Peyer's patch (tissue), 4 donors: ENCODE results near the gene ERC1.

Source experiments
- POLR2A ChIP-seq, 2 donors: fragments of 450-650 bp; IDR thresholded peaks; one replicate each; pipeline ENCODE4 v1.5.1; 2017; ENCODE audit warnings: antibody characterized with exemption in 2 of 2, mild to moderate bottlenecking in 2 of 2, moderate library complexity in 2 of 2
- TF ChIP-seq, protein P1 (sequence below), 6 experiments: fragments of 450-650 bp in 4 of 6; fragments of 200-600 bp in 2 of 6; sonication (generic) in 1 of 6; IDR thresholded peaks; one replicate each; pipeline ENCODE4 v1.5.1; 2017 to 2019; ENCODE audit warnings: antibody characterized with exemption in 6 of 6, mild to moderate bottlenecking in 3 of 6, moderate library complexity in 1 of 6

DNA sequence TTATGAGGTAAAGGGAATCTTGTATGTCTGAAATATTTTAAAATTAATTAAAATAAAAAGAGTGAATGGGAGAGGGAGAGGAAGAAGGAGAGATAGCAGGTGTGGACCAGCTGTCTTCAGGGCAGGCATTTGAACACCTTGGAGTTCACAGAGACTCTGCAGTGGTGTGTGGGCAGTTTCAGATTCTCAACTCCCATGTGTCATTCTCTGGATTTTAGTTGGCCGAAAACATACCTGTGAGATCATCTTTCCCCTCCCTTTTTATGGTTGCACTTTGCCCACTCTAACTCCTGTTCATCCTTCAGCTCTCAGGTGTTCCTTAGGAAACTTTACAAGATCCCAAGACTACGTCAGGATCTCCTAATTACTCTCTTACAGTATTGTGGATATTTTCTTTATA lies 108.1 kb downstream of the ERC1 start:
- TF ChIP-seq, protein P1, sequence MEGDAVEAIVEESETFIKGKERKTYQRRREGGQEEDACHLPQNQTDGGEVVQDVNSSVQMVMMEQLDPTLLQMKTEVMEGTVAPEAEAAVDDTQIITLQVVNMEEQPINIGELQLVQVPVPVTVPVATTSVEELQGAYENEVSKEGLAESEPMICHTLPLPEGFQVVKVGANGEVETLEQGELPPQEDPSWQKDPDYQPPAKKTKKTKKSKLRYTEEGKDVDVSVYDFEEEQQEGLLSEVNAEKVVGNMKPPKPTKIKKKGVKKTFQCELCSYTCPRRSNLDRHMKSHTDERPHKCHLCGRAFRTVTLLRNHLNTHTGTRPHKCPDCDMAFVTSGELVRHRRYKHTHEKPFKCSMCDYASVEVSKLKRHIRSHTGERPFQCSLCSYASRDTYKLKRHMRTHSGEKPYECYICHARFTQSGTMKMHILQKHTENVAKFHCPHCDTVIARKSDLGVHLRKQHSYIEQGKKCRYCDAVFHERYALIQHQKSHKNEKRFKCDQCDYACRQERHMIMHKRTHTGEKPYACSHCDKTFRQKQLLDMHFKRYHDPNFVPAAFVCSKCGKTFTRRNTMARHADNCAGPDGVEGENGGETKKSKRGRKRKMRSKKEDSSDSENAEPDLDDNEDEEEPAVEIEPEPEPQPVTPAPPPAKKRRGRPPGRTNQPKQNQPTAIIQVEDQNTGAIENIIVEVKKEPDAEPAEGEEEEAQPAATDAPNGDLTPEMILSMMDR (IDR thresholded peaks at IDR 0.05), result no peak
- TF ChIP-seq POLR2A (IDR thresholded peaks at IDR 0.05), result no peak
